ENCODE measurements around the gene SRY. TPM values are rescaled to one million over a fixed set of nuclear protein-coding genes. Genes with fewer than 3 reads are reported as not detected.

The SRY gene
- total and polyA plus RNA-seq, 7 donors, result not detected

DNA sequence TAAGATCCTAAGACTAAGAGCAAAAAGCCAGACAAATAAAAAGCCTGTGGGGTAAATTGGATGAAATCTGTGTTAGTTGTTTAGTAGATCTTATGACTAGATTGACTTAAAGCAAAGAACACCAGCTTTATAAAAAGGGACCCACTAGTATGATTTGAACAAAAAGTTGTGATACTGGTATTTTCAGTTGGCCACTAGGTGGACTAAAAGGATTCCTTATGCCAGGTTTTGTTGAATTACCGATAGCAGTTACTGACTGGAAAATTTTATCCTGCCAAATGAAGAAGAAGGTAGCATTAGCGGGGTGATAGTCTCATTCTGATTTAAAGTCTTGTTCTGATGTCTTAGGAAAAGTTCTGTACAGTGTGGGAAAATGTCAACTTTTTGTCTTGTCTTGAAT is 12.8 kb upstream of the SRY start:
- no peak overlapping the region for H3K4me3 ChIP-seq
- 29 to 34% methylated on average over 2 of the region's 2 CpGs; no CpG with 5 or more reads in 1 of the 3 donors for WGBS, 3 donors

GRCh38 chrY:2797991-2798390 is 10.5 kb upstream of the SRY start:
- DNase-seq (no peak), ATAC-seq (no peak)
- Histone ChIP-seq H3K36me3 (ENCODE audit: insufficient read depth in 1 of 2, low read depth in 1 of 2) (no peaks in the 10 kb centered on the region), H3K9me3 (no peaks in the 10 kb centered on the region), H3K27ac (no peak overlapping the region), H3K4me3 (no peak overlapping the region), H3K27me3 (ENCODE audit: insufficient read depth in 3 of 3, low read length in 2 of 3) (no peaks in the 10 kb centered on the region), H3K4me1 (no peaks in the 10 kb centered on the region)
- TF ChIP-seq, protein P1, sequence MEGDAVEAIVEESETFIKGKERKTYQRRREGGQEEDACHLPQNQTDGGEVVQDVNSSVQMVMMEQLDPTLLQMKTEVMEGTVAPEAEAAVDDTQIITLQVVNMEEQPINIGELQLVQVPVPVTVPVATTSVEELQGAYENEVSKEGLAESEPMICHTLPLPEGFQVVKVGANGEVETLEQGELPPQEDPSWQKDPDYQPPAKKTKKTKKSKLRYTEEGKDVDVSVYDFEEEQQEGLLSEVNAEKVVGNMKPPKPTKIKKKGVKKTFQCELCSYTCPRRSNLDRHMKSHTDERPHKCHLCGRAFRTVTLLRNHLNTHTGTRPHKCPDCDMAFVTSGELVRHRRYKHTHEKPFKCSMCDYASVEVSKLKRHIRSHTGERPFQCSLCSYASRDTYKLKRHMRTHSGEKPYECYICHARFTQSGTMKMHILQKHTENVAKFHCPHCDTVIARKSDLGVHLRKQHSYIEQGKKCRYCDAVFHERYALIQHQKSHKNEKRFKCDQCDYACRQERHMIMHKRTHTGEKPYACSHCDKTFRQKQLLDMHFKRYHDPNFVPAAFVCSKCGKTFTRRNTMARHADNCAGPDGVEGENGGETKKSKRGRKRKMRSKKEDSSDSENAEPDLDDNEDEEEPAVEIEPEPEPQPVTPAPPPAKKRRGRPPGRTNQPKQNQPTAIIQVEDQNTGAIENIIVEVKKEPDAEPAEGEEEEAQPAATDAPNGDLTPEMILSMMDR (IDR thresholded peaks at IDR 0.05), result no peak
- intact Hi-C loops (cut with DNase I), result no loop called here

More for the DNA sequence above, 12.8 kb upstream of the SRY start:
- no peaks in the 10 kb centered on the region for H3K36me3 ChIP-seq (ENCODE audit: insufficient read depth in 1 of 2, low read depth in 1 of 2)
- H3K27me3 ChIP-seq (ENCODE audit: insufficient read depth in 3 of 3, low read length in 2 of 3), result no peaks in the 10 kb centered on the region
- no peak overlapping the region for H3K27ac ChIP-seq
- DNase-seq, result no peak
- no peaks in the 10 kb centered on the region for H3K4me1 ChIP-seq
- H3K9me3 ChIP-seq, result no peaks in the 10 kb centered on the region
- TF ChIP-seq, protein P1 (IDR thresholded peaks at IDR 0.05), result no peak
- ATAC-seq, result no peak
- intact Hi-C loops (cut with DNase I), result no loop called here

DNA sequence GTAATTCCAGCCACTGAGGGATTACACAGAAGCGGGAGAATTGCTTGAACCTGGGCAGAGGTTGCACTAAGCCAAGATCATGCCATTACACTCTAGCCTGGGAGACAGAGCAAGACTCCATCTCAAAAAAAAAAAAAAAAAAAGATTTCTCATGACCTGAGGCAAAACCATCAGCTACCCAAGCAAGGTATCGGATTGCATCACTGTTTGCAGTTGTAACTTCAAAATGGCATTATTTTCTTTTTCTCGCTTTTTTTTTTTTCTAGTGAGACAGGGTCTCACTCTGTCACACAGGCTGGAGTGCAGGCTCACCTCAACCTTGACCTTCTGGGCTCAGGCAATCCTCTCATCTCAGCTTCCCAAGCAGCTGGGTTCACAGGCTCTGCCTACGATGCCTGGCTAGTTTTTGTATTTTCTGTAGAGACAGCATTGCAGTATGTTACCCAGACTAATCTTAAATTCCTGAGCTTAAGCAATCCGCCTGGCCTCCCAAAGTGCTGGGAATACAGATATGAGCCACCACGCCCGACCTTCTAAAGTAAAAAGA is 9.6 kb upstream of the SRY start:
- DNase-seq, result no peak
- no peaks in the 10 kb centered on the region for H3K9me3 ChIP-seq
- no peaks in the 10 kb centered on the region for H3K27me3 ChIP-seq (ENCODE audit: insufficient read depth in 3 of 3, low read length in 2 of 3)
- H3K36me3 ChIP-seq (ENCODE audit: insufficient read depth in 1 of 2, low read depth in 1 of 2), result no peaks in the 10 kb centered on the region
- no peak overlapping the region for H3K27ac ChIP-seq
- H3K4me1 ChIP-seq, result no peaks in the 10 kb centered on the region
- no peak overlapping the region for H3K4me3 ChIP-seq
- no peak for ATAC-seq
- intact Hi-C loops (cut with DNase I), result no loop called here
- TF ChIP-seq, protein P1 (IDR thresholded peaks at IDR 0.05), result no peak
- 59 to 70% methylated on average over 7 of the region's 7 CpGs; no CpG with 5 or more reads in 1 of the 3 donors for WGBS, 3 donors

GRCh38 chrY:2789756-2790155 is 2.3 kb upstream of the SRY start:
- intact Hi-C loops (cut with DNase I), result no loop called here
- DNase-seq (no peak), ATAC-seq (no peak)
- TF ChIP-seq, protein P1 (IDR thresholded peaks at IDR 0.05), result no peak
- H3K36me3 ChIP-seq (ENCODE audit: insufficient read depth in 1 of 2, low read depth in 1 of 2), result no peaks in the 10 kb centered on the region
- 42 to 93% methylated on average over 22 to 33 of the region's 33 CpGs; no CpG with 5 or more reads in 1 of the 3 donors for WGBS, 3 donors
- H3K27me3 ChIP-seq (ENCODE audit: insufficient read depth in 3 of 3, low read length in 2 of 3), result peaks cover 0 to 5% (median 3%) of the 10 kb centered on the region in 3 donors
- H3K9me3 ChIP-seq, result no peaks in the 10 kb centered on the region
- no peak overlapping the region for H3K4me3 ChIP-seq
- H3K27ac ChIP-seq, result no peak overlapping the region
- H3K4me1 ChIP-seq, result no peaks in the 10 kb centered on the region

All from psoas muscle (tissue), 8 donors.